Naive thymus-derived CD4-positive, alpha-beta T cell (primary cell): ENCODE measurements around the gene WWTR1. TPM values are rescaled to one million over a fixed set of nuclear protein-coding genes. Genes with fewer than 3 reads are reported as not detected.

ENCODE experiments used
- ATAC-seq: fragments of 150-1000 bp; cut with Tn5 transposase; 2 replicates; pipeline ENCODE4 v1.10.0; 2021; ENCODE audit warnings: mild to moderate bottlenecking, moderate library complexity
- CTCF ChIA-PET: fragments of 350-600 bp; sonication (Branson Sonifier 250); formaldehyde crosslinking; loops from one replicate; lab custom pipeline; 2021; ENCODE audit warnings: antibody characterized with exemption; lab: Charles Lee
- POLR2A ChIA-PET: fragments of 350-600 bp; sonication (Branson Sonifier 250); formaldehyde crosslinking; loops from one replicate; lab custom pipeline; 2021; ENCODE audit warnings: antibody characterized with exemption, inconsistent platforms; lab: Charles Lee
- DNase-seq, 9 donors: peaks; one replicate each; pipeline versions ENCODE4 v3.0.0 to v3.0.0-alpha.2; 2020 to 2022; ENCODE audit warnings: mixed read lengths in 1 of 9
- H3K27ac ChIP-seq: one replicate; pipeline ENCODE4 v1.7.0; 2013; ENCODE audit warnings: mild to moderate bottlenecking, low read depth, low read length, moderate library complexity
- H3K27me3 ChIP-seq, 2 donors: one replicate each; pipeline ENCODE4 v1.7.0; 2013; ENCODE audit warnings: low read length in 2 of 2, mild to moderate bottlenecking in 2 of 2, moderate library complexity in 2 of 2; ENCODE audit not compliant: control insufficient read depth in 2 of 2, insufficient read depth in 2 of 2
- H3K36me3 ChIP-seq, 3 experiments: 1 replicate in 2 of 3; 2 replicates in 1 of 3; pipeline ENCODE4 v1.7.0; 2013; ENCODE audit warnings: low read length in 3 of 3, mild to moderate bottlenecking in 3 of 3, moderate library complexity in 1 of 3; ENCODE audit not compliant: insufficient read depth in 3 of 3, control insufficient read depth in 2 of 3
- H3K4me1 ChIP-seq, 2 donors: one replicate each; pipeline ENCODE4 v1.7.0; 2013; ENCODE audit warnings: low read length in 2 of 2, mild to moderate bottlenecking in 2 of 2, moderate library complexity in 1 of 2; ENCODE audit not compliant: control insufficient read depth in 2 of 2, insufficient read depth in 2 of 2
- H3K4me3 ChIP-seq: 2 replicates; pipeline ENCODE4 v1.7.0; 2013; ENCODE audit warnings: mild to moderate bottlenecking, low read length
- H3K9me3 ChIP-seq, 3 experiments: 1 replicate in 2 of 3; 2 replicates in 1 of 3; pipeline ENCODE4 v1.7.0; 2013; ENCODE audit warnings: low read length in 3 of 3; ENCODE audit not compliant: control insufficient read depth in 2 of 3
- H3K27ac Mint-ChIP-seq, 9 donors: one replicate each; pipeline ENCODE4 v1.8.0; 2020 to 2022; ENCODE audit warnings: mixed read lengths in 9 of 9, mild to moderate bottlenecking in 8 of 9, moderate library complexity in 5 of 9, inconsistent platforms in 2 of 9
- H3K27me3 Mint-ChIP-seq, 5 donors: one replicate each; pipeline ENCODE4 v1.8.0; 2021 to 2022; ENCODE audit warnings: mixed read lengths in 5 of 5, mild to moderate bottlenecking in 1 of 5
- H3K36me3 Mint-ChIP-seq, 5 donors: one replicate each; pipeline ENCODE4 v1.8.0; 2020 to 2022; ENCODE audit warnings: mixed read lengths in 5 of 5, mild to moderate bottlenecking in 3 of 5, inconsistent platforms in 1 of 5
- H3K4me1 Mint-ChIP-seq, 7 donors: one replicate each; pipeline ENCODE4 v1.8.0; 2020 to 2022; ENCODE audit warnings: mixed read lengths in 7 of 7, mild to moderate bottlenecking in 3 of 7, inconsistent platforms in 1 of 7
- H3K4me3 Mint-ChIP-seq, 10 donors: one replicate each; pipeline ENCODE4 v1.8.0; 2020 to 2022; ENCODE audit warnings: mild to moderate bottlenecking in 10 of 10, mixed read lengths in 10 of 10, moderate library complexity in 6 of 10, inconsistent platforms in 2 of 10
- H3K9me3 Mint-ChIP-seq, 11 donors: one replicate each; pipeline ENCODE4 v1.8.0; 2020 to 2022; ENCODE audit warnings: mixed read lengths in 11 of 11, mild to moderate bottlenecking in 4 of 11, inconsistent platforms in 1 of 11, moderate library complexity in 1 of 11
- intact Hi-C, 2 donors: fragments of 100-400 bp; cut with micrococcal nuclease; formaldehyde crosslinking; loops; one replicate each; pipeline ENCODE4 v1.15.1; 2023
- polyA plus RNA-seq, 2 donors: library from polyadenylated mRNA; unstranded; fragments of 300-500 nt; fragmentation: Illumina TruSeq; gene quantifications; one replicate each; pipeline ENCODE4 v1.2.3, GENCODE V29; 2021
- total RNA-seq, 6 experiments: library from RNA in 5 of 6; stranded (reverse) in 5 of 6; gene quantifications; 1 replicate in 5 of 6; 2 replicates in 1 of 6; pipeline ENCODE4 v1.2.3 and lab custom pipeline; 2021 to 2026

The WWTR1 gene
- total and polyA plus RNA-seq, 7 experiments from 2014 or later = 0.17 to 0.56 (median 0.31) TPM; not detected in 1

GRCh38 chr3:149475451-149476060 lies 182.3 kb downstream of the WWTR1 start:
- H3K4me1 Mint-ChIP-seq = peaks cover 0 to 5% (median 0%) of the 10 kb centered on the region in 7 donors
- H3K36me3 Mint-ChIP-seq = no peaks in the 10 kb centered on the region
- Histone ChIP-seq H3K27me3 (no peaks in the 10 kb centered on the region), H3K4me3 (no peak overlapping the region), H3K4me1 (no peaks in the 10 kb centered on the region), H3K36me3 (no peaks in the 10 kb centered on the region), H3K9me3 (no peaks in the 10 kb centered on the region), H3K27ac (no peak overlapping the region)
- ATAC-seq (no peak), DNase-seq (no peak)
- H3K27me3 Mint-ChIP-seq = peaks cover 0 to 27% (median 3%) of the 10 kb centered on the region in 5 donors
- intact Hi-C loops = no loop called here
- POLR2A ChIA-PET = no interaction called here
- CTCF ChIA-PET = no interaction called here
- no peak overlapping the region for H3K27ac Mint-ChIP-seq
- H3K9me3 Mint-ChIP-seq = no peaks in the 10 kb centered on the region
- H3K4me3 Mint-ChIP-seq = no peak overlapping the region

- Histone ChIP-seq H3K27me3 (no peaks in the 10 kb centered on the region), H3K4me3 (no peak within 1 kb of the TSS), H3K4me1 (no peaks in the 10 kb centered on the region), H3K27ac (no peak within 1 kb of the TSS), H3K36me3 (no peaks in the 10 kb centered on the region), H3K9me3 (no peaks in the 10 kb centered on the region)
- DNase-seq = no peak
- Mint-ChIP-seq H3K4me1 (peaks cover 0 to 5% (median 0%) of the 10 kb centered on the region in 7 donors), H3K36me3 (no peaks in the 10 kb centered on the region), H3K27me3 (peaks cover 0 to 27% (median 8%) of the 10 kb centered on the region in 5 donors), H3K27ac (no peak within 1 kb of the TSS), H3K9me3 (no peaks in the 10 kb centered on the region), H3K4me3 (no peak within 1 kb of the TSS)
- no peak for ATAC-seq
- POLR2A ChIA-PET = no interaction called here
- CTCF ChIA-PET = no interaction called here
- intact Hi-C loops = no loop called here
These were observed 183.5 kb downstream of the WWTR1 start, which contains the start of gene TM4SF4 for GRCh38 chr3:149474250-149474817. TSS of gene TM4SF4 (plus strand) at chr3:149474697. CDS start at chr3:149474878, 181 bp downstream.

- Mint-ChIP-seq H3K36me3 (no peaks in the 10 kb centered on the region), H3K27me3 (peaks cover 0 to 27% (median 8%) of the 10 kb centered on the region in 5 donors), H3K4me1 (peaks cover 0 to 5% (median 0%) of the 10 kb centered on the region in 7 donors), H3K4me3 (no peak overlapping the region), H3K9me3 (no peaks in the 10 kb centered on the region), H3K27ac (no peak overlapping the region)
- ATAC-seq (peak; percentile 78), DNase-seq (no peak)
- H3K27ac ChIP-seq = no peak overlapping the region
- H3K27me3 ChIP-seq = no peaks in the 10 kb centered on the region
- intact Hi-C loops = no loop called here
- no peaks in the 10 kb centered on the region for H3K9me3 ChIP-seq
- no peak overlapping the region for H3K4me3 ChIP-seq
- H3K36me3 ChIP-seq = no peaks in the 10 kb centered on the region
- H3K4me1 ChIP-seq = no peaks in the 10 kb centered on the region
- ChIA-PET POLR2A (no interaction called here), CTCF (no interaction called here)
These were observed 184.2 kb downstream of the WWTR1 start for GRCh38 chr3:149473357-149474249.

- H3K4me1 Mint-ChIP-seq = peaks cover 0 to 5% (median 0%) of the 10 kb centered on the region in 7 donors
- Histone ChIP-seq H3K36me3 (no peaks in the 10 kb centered on the region), H3K4me1 (no peaks in the 10 kb centered on the region), H3K4me3 (no peak overlapping the region), H3K9me3 (no peaks in the 10 kb centered on the region), H3K27me3 (no peaks in the 10 kb centered on the region), H3K27ac (no peak overlapping the region)
- POLR2A ChIA-PET = no interaction called here
- ATAC-seq = no peak
- peaks cover 0 to 26% (median 8%) of the 10 kb centered on the region in 5 donors for H3K27me3 Mint-ChIP-seq
- H3K4me3 Mint-ChIP-seq = no peak overlapping the region
- DNase-seq = no peak
- no peak overlapping the region for H3K27ac Mint-ChIP-seq
- intact Hi-C loops = no loop called here
- CTCF ChIA-PET = no interaction called here
- H3K36me3 Mint-ChIP-seq = no peaks in the 10 kb centered on the region
- no peaks in the 10 kb centered on the region for H3K9me3 Mint-ChIP-seq
These were observed 185.6 kb downstream of the WWTR1 start for GRCh38 chr3:149472030-149472797.

- Mint-ChIP-seq H3K36me3 (no peaks in the 10 kb centered on the region), H3K27me3 (peaks cover 0 to 17% (median 8%) of the 10 kb centered on the region in 5 donors), H3K9me3 (no peaks in the 10 kb centered on the region), H3K27ac (no peak overlapping the region), H3K4me3 (no peak overlapping the region), H3K4me1 (peaks cover 0 to 5% (median 0%) of the 10 kb centered on the region in 7 donors)
- no peaks in the 10 kb centered on the region for H3K36me3 ChIP-seq
- POLR2A ChIA-PET = no interaction called here
- intact Hi-C loops = no loop called here
- ATAC-seq (no peak), DNase-seq (no peak)
- H3K4me3 ChIP-seq = no peak overlapping the region
- CTCF ChIA-PET = no interaction called here
- no peaks in the 10 kb centered on the region for H3K4me1 ChIP-seq
- H3K27ac ChIP-seq = no peak overlapping the region
- no peaks in the 10 kb centered on the region for H3K9me3 ChIP-seq
- H3K27me3 ChIP-seq = no peaks in the 10 kb centered on the region
These were observed 187.4 kb downstream of the WWTR1 start for GRCh38 chr3:149470381-149470780.

- peaks cover 0 to 26% (median 13%) of the 10 kb centered on the region in 5 donors for H3K27me3 Mint-ChIP-seq
- H3K27ac ChIP-seq = no peak overlapping the region
- CTCF ChIA-PET = no interaction called here
- DNase-seq (no peak), ATAC-seq (no peak)
- H3K9me3 ChIP-seq = no peaks in the 10 kb centered on the region
- H3K4me3 ChIP-seq = no peak overlapping the region
- H3K36me3 Mint-ChIP-seq = no peaks in the 10 kb centered on the region
- H3K36me3 ChIP-seq = no peaks in the 10 kb centered on the region
- H3K4me1 ChIP-seq = no peaks in the 10 kb centered on the region
- intact Hi-C loops = no loop called here
- no peaks in the 10 kb centered on the region for H3K27me3 ChIP-seq
- POLR2A ChIA-PET = no interaction called here
- H3K4me1 Mint-ChIP-seq = peaks cover 0 to 5% (median 0%) of the 10 kb centered on the region in 7 donors
- H3K27ac Mint-ChIP-seq = no peak overlapping the region
- H3K9me3 Mint-ChIP-seq = no peaks in the 10 kb centered on the region
- no peak overlapping the region for H3K4me3 Mint-ChIP-seq
These were observed 189.2 kb downstream of the WWTR1 start for GRCh38 chr3:149468504-149469212.
